ENCODE results near the gene SNX7. TPM values are rescaled to one million over a fixed set of nuclear protein-coding genes. Genes with fewer than 3 reads are reported as not detected.
A peak's percentile ranks its signal among the peaks of the same experiment; 100 is the strongest.

SNX7 gene
- total RNA-seq, 1 experiment from 2014 or later: 18.8 TPM

GRCh38 chr1:98651116-98651632 lies 10.3 kb upstream of the SNX7 start:
- no peaks in the 10 kb centered on the region for H3K27me3 ChIP-seq (ENCODE audit: insufficient read depth, low read length)
- TF ChIP-seq POLR2A (IDR thresholded peaks at IDR 0.05; ENCODE audit: borderline replicate concordance, extremely low read depth, insufficient read depth, insufficient read length): no peak
- TF ChIP-seq SRF (IDR thresholded peaks at IDR 0.05; ENCODE audit: low read depth): no peak
- no peak for TF ChIP-seq REST (IDR thresholded peaks at IDR 0.05; ENCODE audit: low read depth)
- no peak for TF ChIP-seq SP1 (IDR thresholded peaks at IDR 0.05; ENCODE audit: low read depth)
- no peak for TF ChIP-seq SIN3A (IDR thresholded peaks at IDR 0.05; ENCODE audit: low read depth)
- no peak for TF ChIP-seq ZBTB33 (IDR thresholded peaks at IDR 0.05; ENCODE audit: extremely low read depth, insufficient replicate concordance, low read length)
- TF ChIP-seq EZH2phosphoT487 (IDR thresholded peaks at IDR 0.05; ENCODE audit: borderline replicate concordance): no peak
- H3K4me1 ChIP-seq (ENCODE audit: control insufficient read depth in 1 of 2, insufficient read depth in 2 of 2, low read length in 2 of 2): no peaks in the 10 kb centered on the region
- H3K27ac ChIP-seq (ENCODE audit: low read depth, low read length): no peak overlapping the region
- CTCF ChIA-PET: no interaction called here
- H3K9me2 ChIP-seq (ENCODE audit: insufficient read depth): no peaks in the 10 kb centered on the region
- H2AFZ ChIP-seq (ENCODE audit: low read depth, low read length, poor library complexity, severe bottlenecking): no peak overlapping the region
- no peak overlapping the region for H3K4me2 ChIP-seq (ENCODE audit: low read length)
- no peaks in the 10 kb centered on the region for H3K79me2 ChIP-seq (ENCODE audit: insufficient read depth, low read length)
- POLR2A ChIA-PET: no interaction called here
- H3K4me3 ChIP-seq (replicated peaks in 1 of 2; ENCODE audit: low read depth in 1 of 2, low read length in 2 of 2): no peak overlapping the region
- no peak overlapping the region for H3K9ac ChIP-seq (ENCODE audit: low read length)
- no peaks in the 10 kb centered on the region for H4K20me1 ChIP-seq (ENCODE audit: insufficient read depth)
- H3K9me3 ChIP-seq (ENCODE audit: control insufficient read depth in 1 of 2, insufficient read depth in 1 of 2, low read depth in 1 of 2, low read length in 2 of 2): no peaks in the 10 kb centered on the region; a peak in 1 of 4 replicates
- intact Hi-C loops (cut with micrococcal nuclease): no loop called here
- H3K36me3 ChIP-seq (ENCODE audit: control insufficient read depth in 1 of 2, insufficient read depth in 2 of 2, low read length in 2 of 2): no peaks in the 10 kb centered on the region
- RAD21 ChIA-PET (ENCODE audit: low non-redundant PET in 1 of 2, low total read pairs in 2 of 2, uncharacterized antibody in 2 of 2, unreplicated experiment in 2 of 2): no interaction called here
- DNase-seq (ENCODE audit: low read depth, low spot score) (no peak), ATAC-seq (peak; percentile 50; the same call in 1 of the 2 replicates)
- no TSS peak for BruUV-seq (replicated peaks)

Data from HCT116 (cell line).